A549 (cell line): ENCODE results near the gene CERS3.

Experiments used
- CBX8 ChIP-seq: fragments of 200-600 bp; sonication (generic); IDR thresholded peaks from 2 replicates; pipeline ENCODE4 v1.6.1; 2016
- NFE2L2 ChIP-seq: fragments of 150-350 bp; conservative IDR thresholded peaks from 2 replicates; pipeline ENCODE4 v1.6.1; 2014; ENCODE audit warnings: low read length
- RNF2 ChIP-seq: fragments of 200-600 bp; sonication (generic); IDR thresholded peaks from 2 replicates; pipeline ENCODE4 v1.6.1; 2016; ENCODE audit warnings: low read depth, mild to moderate bottlenecking, antibody characterized with exemption, moderate library complexity, borderline replicate concordance

GRCh38 chr15:100471933-100472332 lies 56.8 kb downstream of the CERS3 start:
- TF ChIP-seq RNF2 (no peak), CBX8 (no peak), NFE2L2 (no peak)
